GM12891 (cell line): Measurements from ENCODE around the gene DENND5A.

Source experiments
- PAX5 ChIP-seq: IDR thresholded peaks from 2 replicates; pipeline ENCODE4 v1.6.1; 2011; ENCODE audit warnings: low read length, moderate library complexity, mild to moderate bottlenecking; ENCODE audit not compliant: insufficient read depth, severe bottlenecking
- POLR2A ChIP-seq: IDR thresholded peaks from 2 replicates; pipeline ENCODE4 v1.6.1; 2011; ENCODE audit warnings: low read depth, low read length, control low read depth
- POLR2AphosphoS5 ChIP-seq: IDR thresholded peaks from 2 replicates; pipeline ENCODE4 v1.6.1; 2011; ENCODE audit warnings: low read depth, low read length, control low read depth
- POU2F2 ChIP-seq: IDR thresholded peaks from 2 replicates; pipeline ENCODE4 v1.6.1; 2011; ENCODE audit warnings: low read depth, mild to moderate bottlenecking, control low read depth, low read length, moderate library complexity
- SPI1 ChIP-seq: IDR thresholded peaks from 2 replicates; pipeline ENCODE4 v1.6.1; 2011; ENCODE audit warnings: low read depth, low read length, control low read depth
- TAF1 ChIP-seq: IDR thresholded peaks from 2 replicates; pipeline ENCODE4 v1.6.1; 2011; ENCODE audit warnings: low read depth, low read length, control low read depth

GRCh38 chr11:9313648-9314290 is 48.6 kb upstream of the DENND5A start:
- TF ChIP-seq POLR2A (no peak), POLR2AphosphoS5 (no peak), PAX5 (no peak), TAF1 (no peak), POU2F2 (no peak), SPI1 (no peak)
